C4-2B (cell line): Measurements from ENCODE around the gene TRPV4.

Experiments
- ZFX ChIP-seq: fragments of 450-650 bp; IDR thresholded peaks from 2 replicates; pipeline ENCODE4 v1.6.1; 2017
- TF ChIP-seq, protein P1 (sequence below): fragments of 450-650 bp; conservative IDR thresholded peaks from 2 replicates; pipeline ENCODE4 v1.5.1; 2017; ENCODE audit warnings: mild to moderate bottlenecking

DNA sequence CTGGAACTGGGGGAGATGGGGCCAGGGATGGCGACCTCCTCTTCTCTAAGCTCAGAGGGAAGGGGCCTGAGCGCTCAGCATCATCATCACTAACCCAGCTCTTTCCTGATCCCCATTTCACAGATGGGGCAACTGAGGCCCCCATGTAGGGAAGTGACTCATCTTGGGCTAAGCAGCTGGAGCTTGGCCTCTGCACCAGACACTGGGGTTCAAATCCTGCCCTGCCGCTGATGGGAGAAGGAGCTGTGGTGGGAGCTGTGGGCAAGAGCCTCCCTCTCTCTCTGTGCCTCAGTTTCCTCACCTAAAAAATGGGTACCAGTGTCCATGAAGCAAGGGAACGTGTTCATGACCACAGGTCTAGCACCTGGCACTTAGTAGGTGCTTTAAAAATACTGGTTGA lies 2.6 kb upstream of the TRPV4 start:
- TF ChIP-seq, protein P1, sequence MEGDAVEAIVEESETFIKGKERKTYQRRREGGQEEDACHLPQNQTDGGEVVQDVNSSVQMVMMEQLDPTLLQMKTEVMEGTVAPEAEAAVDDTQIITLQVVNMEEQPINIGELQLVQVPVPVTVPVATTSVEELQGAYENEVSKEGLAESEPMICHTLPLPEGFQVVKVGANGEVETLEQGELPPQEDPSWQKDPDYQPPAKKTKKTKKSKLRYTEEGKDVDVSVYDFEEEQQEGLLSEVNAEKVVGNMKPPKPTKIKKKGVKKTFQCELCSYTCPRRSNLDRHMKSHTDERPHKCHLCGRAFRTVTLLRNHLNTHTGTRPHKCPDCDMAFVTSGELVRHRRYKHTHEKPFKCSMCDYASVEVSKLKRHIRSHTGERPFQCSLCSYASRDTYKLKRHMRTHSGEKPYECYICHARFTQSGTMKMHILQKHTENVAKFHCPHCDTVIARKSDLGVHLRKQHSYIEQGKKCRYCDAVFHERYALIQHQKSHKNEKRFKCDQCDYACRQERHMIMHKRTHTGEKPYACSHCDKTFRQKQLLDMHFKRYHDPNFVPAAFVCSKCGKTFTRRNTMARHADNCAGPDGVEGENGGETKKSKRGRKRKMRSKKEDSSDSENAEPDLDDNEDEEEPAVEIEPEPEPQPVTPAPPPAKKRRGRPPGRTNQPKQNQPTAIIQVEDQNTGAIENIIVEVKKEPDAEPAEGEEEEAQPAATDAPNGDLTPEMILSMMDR, result no peak
- no peak for TF ChIP-seq ZFX
